ENCODE measurements around the gene PGRMC1. TPM values are rescaled to one million over a fixed set of nuclear protein-coding genes. Genes with fewer than 3 reads are reported as not detected.
A peak's percentile ranks its signal among the peaks of the same experiment; 100 is the strongest.

PGRMC1 gene
- total RNA-seq, 4 donors from 2014 or later: 11.4 to 14.4 (median 13.0) TPM

DNA sequence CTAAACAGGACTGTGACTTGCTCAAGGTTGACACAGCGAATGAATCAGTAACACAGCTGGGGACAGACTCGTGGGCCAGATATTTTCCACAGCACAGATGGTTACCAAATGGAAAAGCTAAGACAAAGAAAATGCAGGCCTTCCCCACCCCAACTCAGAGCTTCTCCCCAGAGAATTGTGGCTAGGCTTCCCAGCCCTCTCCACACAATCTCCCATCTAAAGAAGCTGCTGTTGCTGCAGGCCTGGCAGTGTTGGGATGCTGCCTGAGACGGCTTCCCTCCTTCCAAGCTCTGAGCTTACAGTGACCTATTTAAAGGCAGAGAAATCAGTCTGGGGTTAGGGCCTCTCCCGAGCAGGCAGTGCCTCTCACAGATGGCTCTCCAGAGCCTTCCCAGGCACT lies 46.5 kb upstream of the PGRMC1 start:
- Histone ChIP-seq H3K36me3 (no peaks in the 10 kb centered on the region), H3K4me3 (no peak overlapping the region), H3K9me3 (no peaks in the 10 kb centered on the region), H3K4me1 (no peaks in the 10 kb centered on the region), H3K27me3 (no peaks in the 10 kb centered on the region), H3K27ac (peak overlapping the region in 3 of 4 donors; percentile 10 to 43 (median 42))
- TF ChIP-seq POLR2A (IDR thresholded peaks at IDR 0.05): no peak
- TF ChIP-seq, protein P1, sequence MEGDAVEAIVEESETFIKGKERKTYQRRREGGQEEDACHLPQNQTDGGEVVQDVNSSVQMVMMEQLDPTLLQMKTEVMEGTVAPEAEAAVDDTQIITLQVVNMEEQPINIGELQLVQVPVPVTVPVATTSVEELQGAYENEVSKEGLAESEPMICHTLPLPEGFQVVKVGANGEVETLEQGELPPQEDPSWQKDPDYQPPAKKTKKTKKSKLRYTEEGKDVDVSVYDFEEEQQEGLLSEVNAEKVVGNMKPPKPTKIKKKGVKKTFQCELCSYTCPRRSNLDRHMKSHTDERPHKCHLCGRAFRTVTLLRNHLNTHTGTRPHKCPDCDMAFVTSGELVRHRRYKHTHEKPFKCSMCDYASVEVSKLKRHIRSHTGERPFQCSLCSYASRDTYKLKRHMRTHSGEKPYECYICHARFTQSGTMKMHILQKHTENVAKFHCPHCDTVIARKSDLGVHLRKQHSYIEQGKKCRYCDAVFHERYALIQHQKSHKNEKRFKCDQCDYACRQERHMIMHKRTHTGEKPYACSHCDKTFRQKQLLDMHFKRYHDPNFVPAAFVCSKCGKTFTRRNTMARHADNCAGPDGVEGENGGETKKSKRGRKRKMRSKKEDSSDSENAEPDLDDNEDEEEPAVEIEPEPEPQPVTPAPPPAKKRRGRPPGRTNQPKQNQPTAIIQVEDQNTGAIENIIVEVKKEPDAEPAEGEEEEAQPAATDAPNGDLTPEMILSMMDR (IDR thresholded peaks at IDR 0.05 in 4 of 5, conservative IDR thresholded peaks at IDR 0.05 in 1 of 5): no peak
- in situ Hi-C loops (cut with MboI; ENCODE audit: low sequenced_read_pairs in 4 of 4): no loop called here
- ATAC-seq (peak; percentile 50 to 53), DNase-seq (peak; percentile 22 to 48)
- intact Hi-C loops (cut with DNase I; ENCODE audit: low total_unique reads): no loop called here

DNA sequence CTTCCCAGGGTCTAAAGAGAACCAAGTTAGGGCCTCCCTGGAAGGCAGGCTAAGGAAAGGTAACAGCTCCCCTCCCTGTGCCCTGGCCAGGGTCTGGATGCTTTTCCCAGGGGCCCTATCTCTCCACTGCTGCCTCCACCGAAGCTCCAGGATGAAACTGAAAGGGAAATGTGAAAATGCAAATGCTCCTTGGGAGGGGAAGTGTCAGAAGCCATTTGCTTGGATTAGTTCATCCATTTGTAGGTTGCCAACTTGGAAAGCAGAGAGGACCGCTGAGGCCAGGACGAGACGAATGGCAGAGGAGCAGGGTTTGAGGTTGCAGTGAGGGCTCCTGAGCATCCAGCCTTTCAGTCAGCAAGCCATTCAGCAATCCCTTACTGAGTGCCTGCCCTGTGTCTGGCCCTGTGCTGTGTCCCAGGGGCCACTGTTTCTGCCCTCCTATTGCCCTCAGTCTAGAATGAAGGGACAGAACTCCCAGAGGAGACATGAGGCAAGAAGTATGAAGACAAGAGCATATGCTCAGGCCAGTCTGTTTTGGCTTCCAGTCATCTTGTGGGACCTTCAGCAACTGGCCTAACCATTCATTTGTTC lies 45.9 kb upstream of the PGRMC1 start:
- H3K4me3 ChIP-seq: no peak overlapping the region
- peak overlapping the region in 3 of 4 donors; percentile 10 to 43 (median 42) for H3K27ac ChIP-seq
- no peaks in the 10 kb centered on the region for H3K4me1 ChIP-seq
- H3K36me3 ChIP-seq: no peaks in the 10 kb centered on the region
- DNase-seq (peak in 1 of 2 donors; percentile 17), ATAC-seq (peak in 1 of 2 donors; percentile 30)
- intact Hi-C loops (cut with DNase I; ENCODE audit: low total_unique reads): no loop called here
- no peaks in the 10 kb centered on the region for H3K27me3 ChIP-seq
- H3K9me3 ChIP-seq: no peaks in the 10 kb centered on the region
- in situ Hi-C loops (cut with MboI; ENCODE audit: low sequenced_read_pairs in 4 of 4): no loop called here
- TF ChIP-seq, protein P1 (IDR thresholded peaks at IDR 0.05 in 4 of 5, conservative IDR thresholded peaks at IDR 0.05 in 1 of 5): no peak
- TF ChIP-seq POLR2A (IDR thresholded peaks at IDR 0.05): no peak

DNA sequence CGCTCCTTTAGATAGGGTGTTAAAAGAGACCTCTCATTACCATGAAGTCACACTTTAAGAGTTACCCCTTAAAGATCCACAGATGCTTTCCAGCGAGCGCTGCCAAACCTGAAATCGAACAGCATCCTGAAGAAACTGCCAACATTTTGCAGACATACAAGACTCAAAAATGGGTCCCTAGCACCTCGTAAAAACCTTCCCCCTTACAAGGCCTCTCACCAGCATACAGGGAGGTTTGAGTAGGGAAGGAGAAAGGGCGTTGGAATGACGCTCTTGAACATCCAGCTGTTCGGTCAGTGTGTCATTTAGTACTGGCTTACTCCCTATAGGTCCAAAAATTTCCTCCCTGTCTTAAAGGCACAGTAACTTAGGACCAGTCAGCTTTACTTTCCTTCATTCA lies 45.3 kb upstream of the PGRMC1 start:
- DNase-seq: no peak
- Histone ChIP-seq H3K4me3 (no peak overlapping the region), H3K9me3 (no peaks in the 10 kb centered on the region), H3K36me3 (no peaks in the 10 kb centered on the region), H3K4me1 (no peaks in the 10 kb centered on the region), H3K27me3 (no peaks in the 10 kb centered on the region), H3K27ac (peak overlapping the region in 1 of 4 donors; percentile 10)
- no peak for TF ChIP-seq POLR2A (IDR thresholded peaks at IDR 0.05)
- TF ChIP-seq, protein P1 (IDR thresholded peaks at IDR 0.05 in 4 of 5, conservative IDR thresholded peaks at IDR 0.05 in 1 of 5): no peak
- intact Hi-C loops (cut with DNase I; ENCODE audit: low total_unique reads): no loop called here
- in situ Hi-C loops (cut with MboI; ENCODE audit: low sequenced_read_pairs in 4 of 4): no loop called here
- peak in 1 of 2 donors; percentile 65 for ATAC-seq

DNA sequence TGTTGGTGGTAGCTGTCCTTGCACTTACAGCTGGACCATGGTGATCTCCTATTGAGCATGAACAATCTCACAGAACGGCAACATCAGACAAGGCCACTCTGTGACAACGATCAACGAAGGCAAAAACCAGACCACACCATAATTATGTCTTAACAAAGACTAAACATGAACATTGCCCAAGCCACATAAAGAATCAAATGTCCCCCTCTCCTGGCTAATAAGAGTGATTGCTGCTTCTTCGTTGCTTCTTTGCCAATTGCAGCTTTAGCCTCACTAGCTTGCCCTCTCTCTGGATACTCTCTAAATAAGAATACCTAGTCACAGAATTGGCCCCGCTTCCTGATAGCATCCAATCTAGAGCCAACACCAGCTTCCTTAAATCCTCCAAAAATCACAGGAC lies 41.5 kb upstream of the PGRMC1 start:
- no peak for TF ChIP-seq POLR2A (IDR thresholded peaks at IDR 0.05)
- TF ChIP-seq, protein P1 (IDR thresholded peaks at IDR 0.05 in 4 of 5, conservative IDR thresholded peaks at IDR 0.05 in 1 of 5): peak in 1 of 5 experiments; percentile 8
- no peaks in the 10 kb centered on the region for H3K36me3 ChIP-seq
- H3K27ac ChIP-seq: no peak overlapping the region
- DNase-seq: no peak
- intact Hi-C loops (cut with DNase I; ENCODE audit: low total_unique reads) (no loop called here), in situ Hi-C loops (cut with MboI; ENCODE audit: low sequenced_read_pairs in 4 of 4) (no loop called here)
- no peaks in the 10 kb centered on the region for H3K9me3 ChIP-seq
- no peak for ATAC-seq
- no peak overlapping the region for H3K4me3 ChIP-seq
- H3K27me3 ChIP-seq: no peaks in the 10 kb centered on the region
- no peaks in the 10 kb centered on the region for H3K4me1 ChIP-seq

DNA sequence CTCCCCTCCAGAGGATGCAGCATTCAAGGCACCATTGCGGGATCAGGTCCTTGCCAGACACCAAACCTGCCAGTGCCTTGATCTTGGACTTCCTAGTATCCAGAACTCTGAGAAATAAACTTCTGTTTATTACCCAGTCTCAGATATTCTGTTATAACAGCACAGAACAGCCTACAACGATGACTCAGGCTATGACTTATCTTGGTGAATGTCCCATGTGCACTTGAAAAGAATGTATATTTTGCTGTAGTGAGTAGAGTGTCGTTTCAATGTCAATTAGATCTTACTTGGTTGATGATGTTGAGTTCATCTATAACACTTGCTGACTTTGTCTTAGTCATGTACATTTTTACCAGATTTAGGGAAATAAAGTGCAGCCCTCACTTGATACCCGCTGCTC lies 34.5 kb upstream of the PGRMC1 start:
- Histone ChIP-seq H3K27ac (no peak overlapping the region), H3K4me3 (no peak overlapping the region), H3K9me3 (no peaks in the 10 kb centered on the region), H3K4me1 (no peaks in the 10 kb centered on the region), H3K27me3 (no peaks in the 10 kb centered on the region), H3K36me3 (no peaks in the 10 kb centered on the region)
- TF ChIP-seq, protein P1 (IDR thresholded peaks at IDR 0.05 in 4 of 5, conservative IDR thresholded peaks at IDR 0.05 in 1 of 5): no peak
- no peak for TF ChIP-seq POLR2A (IDR thresholded peaks at IDR 0.05)
- intact Hi-C loops (cut with DNase I; ENCODE audit: low total_unique reads): no loop called here
- no peak for DNase-seq
- in situ Hi-C loops (cut with MboI; ENCODE audit: low sequenced_read_pairs in 4 of 4): no loop called here
- no peak for ATAC-seq

Measured in gastrocnemius medialis (tissue), 4 donors.